BLaER1 (cell line): ENCODE measurements around the gene TBX15.

Experiments
- H3K27ac ChIP-seq: shearing (Covaris generic); formaldehyde crosslinking; 2 replicates; pipeline ENCODE4 v1.8.1; 2022
- H3K27me3 ChIP-seq: shearing (Covaris generic); formaldehyde crosslinking; 2 replicates; pipeline ENCODE4 v1.8.1; 2022
- H3K36me3 ChIP-seq: shearing (Covaris generic); formaldehyde crosslinking; 2 replicates; pipeline ENCODE4 v1.8.1; 2022
- H3K4me1 ChIP-seq: shearing (Covaris generic); formaldehyde crosslinking; 2 replicates; pipeline ENCODE4 v1.8.1; 2022
- H3K4me2 ChIP-seq: shearing (Covaris generic); formaldehyde crosslinking; 2 replicates; pipeline ENCODE4 v1.8.1; 2022
- H3K4me3 ChIP-seq: shearing (Covaris generic); formaldehyde crosslinking; 2 replicates; pipeline ENCODE4 v1.8.1; 2022
- H3K9ac ChIP-seq: shearing (Covaris generic); formaldehyde crosslinking; 2 replicates; pipeline ENCODE4 v1.8.1; 2022
- H3K9me3 ChIP-seq: shearing (Covaris generic); formaldehyde crosslinking; 2 replicates; pipeline ENCODE4 v1.8.1; 2022
- H4K20me1 ChIP-seq: shearing (Covaris generic); formaldehyde crosslinking; 2 replicates; pipeline ENCODE4 v1.8.1; 2022
- Cebpa-rat ChIP-seq: shearing (Covaris generic); IDR thresholded peaks from 2 replicates; pipeline ENCODE4 v1.8.1; 2022

TBX15 gene

DNA sequence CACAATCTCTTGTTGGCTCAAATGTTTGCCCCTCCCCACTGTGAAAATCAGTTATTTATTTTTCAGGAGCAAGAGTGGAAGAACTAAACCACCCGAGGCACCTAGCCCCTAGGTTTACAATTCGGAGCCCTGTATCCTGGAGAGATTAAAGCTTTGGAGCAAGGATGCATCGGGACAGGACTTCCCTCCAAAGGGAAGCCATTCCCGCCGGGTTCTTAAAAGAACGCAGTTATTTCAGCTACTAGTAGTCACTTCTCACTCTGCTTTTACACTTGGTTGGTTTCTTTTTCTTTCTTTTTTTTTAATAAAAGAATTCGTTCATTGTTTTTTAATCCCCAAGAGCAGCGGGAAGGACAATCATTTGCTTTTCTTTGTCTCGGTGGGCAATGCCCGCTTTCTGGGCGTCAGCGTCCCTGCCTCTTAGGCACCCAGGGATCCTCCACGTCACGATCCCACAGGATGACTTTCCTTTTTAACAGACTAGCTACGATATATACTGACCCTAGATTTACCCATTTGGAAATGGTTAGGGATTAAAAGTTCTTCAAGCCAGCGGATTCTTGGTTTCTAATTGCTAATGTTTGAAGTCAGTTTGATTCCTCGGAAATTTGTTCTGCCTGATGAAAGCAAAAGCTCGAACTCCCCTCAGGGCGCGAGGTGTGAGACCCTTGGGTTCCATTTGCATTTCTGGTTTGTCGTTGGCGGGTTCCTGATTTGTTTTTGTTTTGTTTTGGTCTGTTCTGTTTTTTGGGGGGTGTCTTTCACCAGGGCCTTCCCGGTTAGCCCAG is 9.0 kb downstream of the TBX15 start:
- Histone ChIP-seq H3K9me3 (peaks cover 29% of the 10 kb centered on the region), H3K4me2 (no peak overlapping the region), H3K27ac (no peak overlapping the region), H3K27me3 (no peaks in the 10 kb centered on the region), H4K20me1 (no peaks in the 10 kb centered on the region), H3K36me3 (no peaks in the 10 kb centered on the region), H3K9ac (no peak overlapping the region), H3K4me1 (no peaks in the 10 kb centered on the region), H3K4me3 (no peak overlapping the region)
- no peak for TF ChIP-seq Cebpa-rat

GRCh38 chr1:118977600-118977999 is 10.5 kb downstream of the TBX15 start:
- peaks cover 14% of the 10 kb centered on the region for H3K9me3 ChIP-seq
- H3K36me3 ChIP-seq = no peaks in the 10 kb centered on the region
- no peaks in the 10 kb centered on the region for H4K20me1 ChIP-seq
- no peaks in the 10 kb centered on the region for H3K27me3 ChIP-seq
- no peak overlapping the region for H3K27ac ChIP-seq
- no peak overlapping the region for H3K4me3 ChIP-seq
- no peaks in the 10 kb centered on the region for H3K4me1 ChIP-seq
- no peak overlapping the region for H3K4me2 ChIP-seq
- TF ChIP-seq Cebpa-rat = no peak
- H3K9ac ChIP-seq = no peak overlapping the region

DNA sequence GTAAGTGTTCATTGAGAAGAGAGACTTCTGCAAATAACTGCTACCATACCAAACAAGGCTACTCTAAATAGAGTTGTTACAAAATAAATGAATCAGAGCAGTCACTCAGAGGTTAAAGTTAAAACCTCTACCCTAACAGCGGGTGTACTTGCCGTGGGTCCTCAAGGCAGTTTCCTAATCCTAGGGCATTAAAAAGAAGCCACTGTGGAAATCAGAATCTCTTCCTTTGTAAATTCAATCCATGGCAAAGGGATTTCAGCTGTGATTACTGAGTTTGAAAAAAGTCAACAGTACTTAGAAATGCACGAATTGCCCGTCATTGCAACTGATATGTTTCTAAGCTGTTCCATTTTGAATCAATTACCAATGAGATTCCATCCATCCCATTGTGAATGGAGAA is 13.5 kb downstream of the TBX15 start:
- Histone ChIP-seq H3K9me3 (peaks cover 4% of the 10 kb centered on the region), H3K4me1 (no peaks in the 10 kb centered on the region), H3K9ac (no peak overlapping the region), H4K20me1 (no peaks in the 10 kb centered on the region), H3K4me3 (no peak overlapping the region), H3K4me2 (no peak overlapping the region), H3K36me3 (no peaks in the 10 kb centered on the region), H3K27ac (no peak overlapping the region), H3K27me3 (no peaks in the 10 kb centered on the region)
- TF ChIP-seq Cebpa-rat = no peak

DNA sequence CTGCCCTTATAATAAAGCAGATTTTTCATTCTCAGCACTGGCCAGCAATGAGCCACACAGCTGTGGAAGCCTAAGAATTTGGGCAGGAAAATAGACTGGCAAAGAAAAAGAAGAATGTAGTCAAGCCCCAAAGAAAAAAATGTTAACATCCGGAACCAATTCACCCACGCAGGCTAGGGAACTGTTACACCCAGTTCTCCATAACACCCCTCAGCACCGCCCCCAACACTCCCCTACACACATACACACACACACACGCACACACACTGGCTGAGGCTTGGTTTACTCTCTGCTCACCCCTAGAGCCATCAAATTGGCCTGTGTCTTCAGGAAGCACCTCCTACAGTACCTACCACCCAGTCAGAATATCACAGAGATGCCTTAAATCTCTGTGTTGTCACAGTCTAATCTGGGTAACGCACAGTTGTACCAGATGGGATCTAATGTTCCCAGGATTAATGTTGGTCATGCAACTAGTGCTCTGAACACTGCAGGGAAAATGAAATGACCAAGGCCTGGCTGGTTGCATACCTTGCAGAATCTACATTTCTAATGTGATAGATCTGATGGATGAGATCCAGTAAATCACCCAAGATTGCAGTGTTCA is 14.5 kb downstream of the TBX15 start:
- Histone ChIP-seq H3K4me2 (no peak overlapping the region), H3K4me3 (no peak overlapping the region), H3K36me3 (no peaks in the 10 kb centered on the region), H3K4me1 (no peaks in the 10 kb centered on the region), H3K27ac (no peak overlapping the region), H3K9me3 (no peaks in the 10 kb centered on the region), H3K27me3 (no peaks in the 10 kb centered on the region), H4K20me1 (no peaks in the 10 kb centered on the region), H3K9ac (no peak overlapping the region)
- no peak for TF ChIP-seq Cebpa-rat

DNA sequence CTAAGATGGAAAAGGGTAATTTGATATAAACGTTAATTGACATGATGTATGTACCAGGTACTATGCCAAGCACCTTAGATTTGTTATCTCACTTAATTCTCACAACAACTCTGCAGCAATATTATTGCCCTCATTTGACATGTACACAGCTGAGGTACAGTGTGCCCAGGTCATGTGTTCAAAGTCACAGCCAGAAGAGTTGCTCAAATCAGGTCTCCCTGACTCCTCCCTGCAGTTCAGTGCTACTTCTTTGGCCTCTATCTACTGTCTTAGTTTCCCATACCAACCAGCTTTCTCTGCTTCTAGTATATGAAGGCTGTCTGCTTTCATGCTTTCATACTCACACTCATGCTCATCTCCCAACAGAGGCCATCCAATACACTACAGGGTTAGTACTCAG is 15.1 kb downstream of the TBX15 start:
- no peaks in the 10 kb centered on the region for H3K27me3 ChIP-seq

DNA sequence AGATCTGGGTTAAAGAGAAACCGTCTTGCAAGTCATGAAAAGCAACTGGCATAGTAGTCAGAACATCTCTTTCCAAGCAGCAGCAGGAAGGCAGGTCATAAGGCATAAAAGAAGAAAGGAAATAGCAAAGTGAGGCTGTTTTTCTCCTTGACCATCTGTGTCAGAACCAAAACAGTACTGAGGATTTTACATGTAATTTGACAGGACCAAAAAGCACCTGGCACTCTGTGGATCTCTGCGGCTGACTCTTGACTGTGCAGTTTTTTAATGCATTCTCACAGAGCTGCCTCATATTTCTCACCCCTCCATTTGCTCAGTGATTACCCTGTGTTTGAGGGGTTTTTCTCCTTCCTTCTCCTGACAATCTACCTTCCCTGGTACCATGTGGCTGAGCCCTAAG is 17.7 kb downstream of the TBX15 start:
- no peaks in the 10 kb centered on the region for H3K27me3 ChIP-seq
- H4K20me1 ChIP-seq = no peaks in the 10 kb centered on the region
- H3K4me2 ChIP-seq = no peak overlapping the region
- H3K4me3 ChIP-seq = no peak overlapping the region
- H3K36me3 ChIP-seq = no peaks in the 10 kb centered on the region
- H3K27ac ChIP-seq = no peak overlapping the region
- H3K4me1 ChIP-seq = no peaks in the 10 kb centered on the region
- no peak for TF ChIP-seq Cebpa-rat
- H3K9ac ChIP-seq = no peak overlapping the region
- H3K9me3 ChIP-seq = no peaks in the 10 kb centered on the region

More for the DNA sequence above, 15.1 kb downstream of the TBX15 start:
- Histone ChIP-seq H3K27ac (no peak overlapping the region), H4K20me1 (no peaks in the 10 kb centered on the region), H3K9ac (no peak overlapping the region), H3K9me3 (no peaks in the 10 kb centered on the region), H3K4me2 (no peak overlapping the region), H3K36me3 (no peaks in the 10 kb centered on the region), H3K4me1 (no peaks in the 10 kb centered on the region), H3K4me3 (no peak overlapping the region)
- TF ChIP-seq Cebpa-rat = no peak

DNA sequence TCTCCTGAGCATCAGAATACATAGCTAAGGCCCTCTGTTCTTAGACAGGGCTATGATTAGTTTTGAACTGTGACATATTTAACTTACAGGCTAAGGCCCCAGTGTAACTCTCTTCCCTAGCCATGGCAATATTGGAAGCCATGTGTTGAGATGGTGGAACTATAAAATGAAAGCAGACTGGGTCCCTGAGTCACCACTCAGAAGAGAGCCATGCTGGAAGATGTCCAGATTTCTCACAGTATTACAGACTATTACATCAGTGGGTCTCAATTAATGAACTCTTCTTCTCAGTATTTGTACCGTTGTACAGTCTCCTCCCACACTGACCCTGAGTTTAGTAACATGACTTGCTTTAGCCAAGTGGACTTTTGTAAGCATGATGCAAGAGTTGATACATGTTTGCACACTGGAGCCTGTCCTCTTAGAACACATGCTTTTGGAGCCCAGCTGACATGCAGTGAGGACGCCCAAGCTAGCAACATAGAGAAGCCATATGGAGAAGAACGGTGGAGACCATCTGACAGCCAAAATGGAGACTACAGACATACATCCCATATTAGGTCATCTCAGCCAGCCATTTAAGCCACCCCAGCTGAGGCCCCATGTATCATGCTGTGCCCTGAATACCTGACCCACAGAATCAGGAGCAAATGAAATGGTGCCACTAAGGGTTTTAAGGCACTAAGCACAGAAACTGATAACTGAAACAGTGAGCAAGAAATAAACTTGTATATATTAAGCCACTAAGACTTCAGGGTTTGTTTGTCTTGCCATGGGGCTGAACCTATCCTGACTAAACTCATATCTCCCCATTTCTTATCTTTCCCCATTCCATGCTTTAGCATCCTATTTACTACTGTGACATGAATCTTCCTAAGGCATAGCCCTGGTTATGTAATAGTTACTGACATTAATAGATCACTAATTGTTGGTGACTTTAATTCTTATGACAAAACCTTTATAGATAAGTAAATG is 24.4 kb downstream of the TBX15 start:
- no peak for TF ChIP-seq Cebpa-rat
- Histone ChIP-seq H3K9me3 (no peaks in the 10 kb centered on the region), H3K4me2 (no peak overlapping the region), H3K27ac (no peak overlapping the region), H3K4me1 (peaks cover 22% of the 10 kb centered on the region), H3K4me3 (no peak overlapping the region), H4K20me1 (no peaks in the 10 kb centered on the region), H3K9ac (no peak overlapping the region), H3K36me3 (no peaks in the 10 kb centered on the region), H3K27me3 (no peaks in the 10 kb centered on the region)

DNA sequence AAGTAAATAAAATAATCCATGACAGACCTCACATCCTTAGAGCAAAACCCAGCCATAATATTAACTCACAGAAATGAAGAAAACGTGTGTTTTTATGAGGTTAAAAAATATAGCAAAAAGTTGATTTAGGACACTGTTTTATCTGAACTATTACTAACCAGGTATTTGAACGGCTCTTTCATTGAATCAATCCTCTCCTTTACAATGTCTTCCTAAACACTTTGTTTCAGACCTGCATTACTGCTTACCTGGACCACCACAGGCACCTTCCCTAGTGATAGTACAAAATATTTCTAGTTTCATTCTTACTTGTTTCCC is 25.0 kb downstream of the TBX15 start:
- Histone ChIP-seq H3K27me3 (no peaks in the 10 kb centered on the region), H3K9me3 (no peaks in the 10 kb centered on the region), H3K4me3 (no peak overlapping the region), H3K9ac (no peak overlapping the region), H3K4me2 (no peak overlapping the region), H4K20me1 (no peaks in the 10 kb centered on the region), H3K36me3 (no peaks in the 10 kb centered on the region), H3K27ac (no peak overlapping the region), H3K4me1 (peaks cover 25% of the 10 kb centered on the region)
- no peak for TF ChIP-seq Cebpa-rat

DNA sequence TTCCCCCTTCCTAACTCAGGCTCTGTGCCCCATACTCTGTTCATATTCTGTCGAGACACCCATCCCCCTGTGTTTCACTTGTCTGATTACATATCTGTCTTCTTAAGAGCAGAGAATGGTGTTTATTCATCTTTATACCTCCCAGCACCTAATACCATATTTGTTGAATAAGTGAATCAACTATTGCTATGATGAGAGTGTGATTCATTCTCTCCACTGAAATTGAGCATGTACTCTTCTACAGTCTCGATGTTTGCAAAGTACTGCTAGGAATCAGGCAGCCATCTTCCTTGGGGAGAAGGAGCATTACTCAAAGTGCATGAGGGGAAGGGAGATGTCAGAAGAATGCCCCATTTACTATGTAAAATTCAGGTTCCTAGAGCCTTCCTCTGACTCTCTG is 27.0 kb downstream of the TBX15 start:
- no peak overlapping the region for H3K4me3 ChIP-seq
- H3K9me3 ChIP-seq = no peaks in the 10 kb centered on the region
- no peak for TF ChIP-seq Cebpa-rat
- H3K27me3 ChIP-seq = no peaks in the 10 kb centered on the region
- H3K36me3 ChIP-seq = no peaks in the 10 kb centered on the region
- no peak overlapping the region for H3K4me2 ChIP-seq
- H3K4me1 ChIP-seq = peaks cover 25% of the 10 kb centered on the region
- no peak overlapping the region for H3K9ac ChIP-seq
- H4K20me1 ChIP-seq = no peaks in the 10 kb centered on the region
- H3K27ac ChIP-seq = no peak overlapping the region
